Measurements from ENCODE around the gene ATF5. TPM values are rescaled to one million over a fixed set of nuclear protein-coding genes. Genes with fewer than 3 reads are reported as not detected.

The ATF5 gene
- total and polyA plus RNA-seq, 10 of the 15 experiments (the other 5 are each of a cell fraction or from before 2014, with no cell fraction given), result 9.1 to 133 (median 24.0) TPM

DNA sequence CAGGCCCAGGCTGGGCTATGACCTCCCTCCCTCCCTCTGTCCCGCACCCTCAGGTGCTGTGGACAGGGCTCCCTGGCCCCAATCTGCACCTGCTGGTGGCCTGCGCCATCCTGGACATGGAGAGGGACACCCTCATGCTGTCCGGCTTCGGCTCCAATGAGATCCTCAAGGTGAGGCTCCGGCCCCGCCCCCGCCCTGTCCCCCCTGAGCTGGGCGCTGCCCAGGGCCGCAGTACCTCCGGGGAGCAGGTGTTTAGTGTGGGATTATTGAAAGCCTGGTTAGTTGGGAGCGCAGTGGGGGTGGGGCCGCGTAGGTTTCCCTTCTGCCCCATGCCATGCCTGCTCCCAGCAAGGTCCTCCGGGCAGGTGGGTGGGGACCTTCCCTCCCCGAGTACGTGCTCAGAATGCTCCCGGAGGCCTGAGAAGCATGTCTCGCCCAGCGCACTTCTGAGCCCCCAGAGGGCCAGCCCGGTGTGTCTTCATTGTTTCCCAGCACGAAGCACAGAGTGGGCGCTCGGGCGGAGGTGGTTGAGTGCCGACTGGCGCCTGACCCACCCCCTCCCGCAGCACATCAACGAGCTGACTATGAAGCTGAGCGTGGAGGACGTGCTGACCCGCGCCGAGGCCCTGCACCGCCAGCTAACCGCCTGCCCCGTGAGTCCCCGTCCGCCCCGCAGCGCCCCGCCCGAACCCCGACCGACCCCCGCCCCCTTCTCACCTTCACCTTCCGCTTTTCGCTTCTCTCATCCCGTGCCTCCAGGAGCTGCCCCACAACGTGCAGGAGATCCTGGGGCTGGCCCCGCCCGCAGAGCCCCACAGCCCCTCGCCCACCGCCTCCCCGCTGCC lies 41.1 kb upstream of the ATF5 start:
- POLR2A ChIA-PET, result interaction anchor here (0.9 to 3.6 kb wide), 9 partner anchors 8 to 121 kb away, joined by 3 to 33 read pairs (median 9); partner anchors contain the start of genes AKT1S1, AP2A1, ATF5 and IL4I1
- no peaks in the 10 kb centered on the region for H4K20me1 ChIP-seq (ENCODE audit: control insufficient read depth, insufficient read depth)
- H3K9me3 ChIP-seq (replicated peaks; ENCODE audit: control insufficient read depth, insufficient read depth, low read length), result no peaks in the 10 kb centered on the region; the same call in 2 of the 3 replicates
- peaks cover 22% of the 10 kb centered on the region for H3K4me1 ChIP-seq (ENCODE audit: control insufficient read depth, insufficient read depth, low read length)
- RAD21 ChIA-PET (ENCODE audit: unreplicated experiment), result interaction anchor here (0.6 to 2.4 kb wide), 8 partner anchors 9 to 224 kb away, joined by 3 to 9 read pairs (median 3); partner anchors contain the start of genes ATF5 and IL4I1
- ATAC-seq (peak; percentile 35), DNase-seq (ENCODE audit: low read depth, low spot score) (no peak), FAIRE-seq (no peak)
- in situ Hi-C loops (cut with MboI) (loop anchor here (25.0 kb wide), 1 partner anchor 1251 kb away; the partner anchor contains the start of genes CA11 and DBP), intact Hi-C loops (cut with micrococcal nuclease; ENCODE audit: unreplicated experiment) (no loop called here)
- H3K79me2 ChIP-seq (ENCODE audit: control insufficient read depth, insufficient read depth, low read length), result peaks cover 13% of the 10 kb centered on the region
- no TSS peak for BruUV-seq (replicated peaks)
- peak overlapping the region; percentile 33; the same call in 1 of the 2 replicates for H3K4me2 ChIP-seq (ENCODE audit: control insufficient read depth, insufficient read depth)
- SMC1A ChIA-PET (ENCODE audit: uncharacterized antibody, unreplicated experiment), result interaction anchor here (1.3 to 3.1 kb wide), 3 partner anchors 18 to 41 kb away, joined by 5 to 15 read pairs (median 6); partner anchors contain the start of genes ATF5 and NUP62
- no peak overlapping the region for H3K4me3 ChIP-seq
- no peak overlapping the region for H2AFZ ChIP-seq (ENCODE audit: control insufficient read depth, low read depth, low read length)
- H3K9ac ChIP-seq (ENCODE audit: control insufficient read depth, insufficient read depth, low read length), result no peak overlapping the region
- 18% methylated on average over 28 of the region's 54 CpGs for WGBS (ENCODE audit: insufficient coverage, insufficient replicate concordance, low lambda C conversion rate, missing lambda C conversion rate)
- peaks cover 5 to 15% of the 10 kb centered on the region in 2 experiments; a peak in 3 of 4 replicates for H3K36me3 ChIP-seq (ENCODE audit: control insufficient read depth in 2 of 2, insufficient read depth in 2 of 2, low read length in 1 of 2)
- H3K27ac ChIP-seq (ENCODE audit: control insufficient read depth, insufficient read depth), result no peak overlapping the region
- CTCF ChIA-PET, result interaction anchor here (0.8 to 0.9 kb wide), 2 partner anchors 8 to 50 kb away, joined by 3 read pairs; no protein-coding TSS in a partner anchor
- no peaks in the 10 kb centered on the region for H3K27me3 ChIP-seq (replicated peaks in 1 of 2; ENCODE audit: control insufficient read depth in 2 of 2, insufficient read depth in 2 of 2, low read length in 1 of 2)
- TF ChIP-seq GABPA (IDR thresholded peaks at IDR 0.05; ENCODE audit: low read depth), result no peak
- TF ChIP-seq BHLHE40 (IDR thresholded peaks at IDR 0.05; ENCODE audit: borderline replicate concordance in 1 of 2, low read depth in 2 of 2, low read length in 1 of 2), result peak in 1 of 2 experiments; percentile 77; a peak in 2 of 4 replicates
- TF ChIP-seq, protein P1, sequence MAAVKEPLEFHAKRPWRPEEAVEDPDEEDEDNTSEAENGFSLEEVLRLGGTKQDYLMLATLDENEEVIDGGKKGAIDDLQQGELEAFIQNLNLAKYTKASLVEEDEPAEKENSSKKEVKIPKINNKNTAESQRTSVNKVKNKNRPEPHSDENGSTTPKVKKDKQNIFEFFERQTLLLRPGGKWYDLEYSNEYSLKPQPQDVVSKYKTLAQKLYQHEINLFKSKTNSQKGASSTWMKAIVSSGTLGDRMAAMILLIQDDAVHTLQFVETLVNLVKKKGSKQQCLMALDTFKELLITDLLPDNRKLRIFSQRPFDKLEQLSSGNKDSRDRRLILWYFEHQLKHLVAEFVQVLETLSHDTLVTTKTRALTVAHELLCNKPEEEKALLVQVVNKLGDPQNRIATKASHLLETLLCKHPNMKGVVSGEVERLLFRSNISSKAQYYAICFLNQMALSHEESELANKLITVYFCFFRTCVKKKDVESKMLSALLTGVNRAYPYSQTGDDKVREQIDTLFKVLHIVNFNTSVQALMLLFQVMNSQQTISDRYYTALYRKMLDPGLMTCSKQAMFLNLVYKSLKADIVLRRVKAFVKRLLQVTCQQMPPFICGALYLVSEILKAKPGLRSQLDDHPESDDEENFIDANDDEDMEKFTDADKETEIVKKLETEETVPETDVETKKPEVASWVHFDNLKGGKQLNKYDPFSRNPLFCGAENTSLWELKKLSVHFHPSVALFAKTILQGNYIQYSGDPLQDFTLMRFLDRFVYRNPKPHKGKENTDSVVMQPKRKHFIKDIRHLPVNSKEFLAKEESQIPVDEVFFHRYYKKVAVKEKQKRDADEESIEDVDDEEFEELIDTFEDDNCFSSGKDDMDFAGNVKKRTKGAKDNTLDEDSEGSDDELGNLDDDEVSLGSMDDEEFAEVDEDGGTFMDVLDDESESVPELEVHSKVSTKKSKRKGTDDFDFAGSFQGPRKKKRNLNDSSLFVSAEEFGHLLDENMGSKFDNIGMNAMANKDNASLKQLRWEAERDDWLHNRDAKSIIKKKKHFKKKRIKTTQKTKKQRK (IDR thresholded peaks at IDR 0.05; ENCODE audit: low read depth, low read length), result no peak
- TF ChIP-seq, protein P2, sequence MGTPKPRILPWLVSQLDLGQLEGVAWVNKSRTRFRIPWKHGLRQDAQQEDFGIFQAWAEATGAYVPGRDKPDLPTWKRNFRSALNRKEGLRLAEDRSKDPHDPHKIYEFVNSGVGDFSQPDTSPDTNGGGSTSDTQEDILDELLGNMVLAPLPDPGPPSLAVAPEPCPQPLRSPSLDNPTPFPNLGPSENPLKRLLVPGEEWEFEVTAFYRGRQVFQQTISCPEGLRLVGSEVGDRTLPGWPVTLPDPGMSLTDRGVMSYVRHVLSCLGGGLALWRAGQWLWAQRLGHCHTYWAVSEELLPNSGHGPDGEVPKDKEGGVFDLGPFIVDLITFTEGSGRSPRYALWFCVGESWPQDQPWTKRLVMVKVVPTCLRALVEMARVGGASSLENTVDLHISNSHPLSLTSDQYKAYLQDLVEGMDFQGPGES (IDR thresholded peaks at IDR 0.05), result no peak
- TF ChIP-seq STAT3 (IDR thresholded peaks at IDR 0.05; ENCODE audit: low read depth, low read length), result no peak
- TF ChIP-seq, protein P3, sequence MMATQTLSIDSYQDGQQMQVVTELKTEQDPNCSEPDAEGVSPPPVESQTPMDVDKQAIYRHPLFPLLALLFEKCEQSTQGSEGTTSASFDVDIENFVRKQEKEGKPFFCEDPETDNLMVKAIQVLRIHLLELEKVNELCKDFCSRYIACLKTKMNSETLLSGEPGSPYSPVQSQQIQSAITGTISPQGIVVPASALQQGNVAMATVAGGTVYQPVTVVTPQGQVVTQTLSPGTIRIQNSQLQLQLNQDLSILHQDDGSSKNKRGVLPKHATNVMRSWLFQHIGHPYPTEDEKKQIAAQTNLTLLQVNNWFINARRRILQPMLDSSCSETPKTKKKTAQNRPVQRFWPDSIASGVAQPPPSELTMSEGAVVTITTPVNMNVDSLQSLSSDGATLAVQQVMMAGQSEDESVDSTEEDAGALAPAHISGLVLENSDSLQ (IDR thresholded peaks at IDR 0.05), result no peak
- no peak for TF ChIP-seq RCOR1 (conservative IDR thresholded peaks at IDR 0.05; ENCODE audit: low read depth, low read length)
- no peak for TF ChIP-seq SREBF2 (IDR thresholded peaks at IDR 0.05; ENCODE audit: low read length)
- TF ChIP-seq, protein P4, sequence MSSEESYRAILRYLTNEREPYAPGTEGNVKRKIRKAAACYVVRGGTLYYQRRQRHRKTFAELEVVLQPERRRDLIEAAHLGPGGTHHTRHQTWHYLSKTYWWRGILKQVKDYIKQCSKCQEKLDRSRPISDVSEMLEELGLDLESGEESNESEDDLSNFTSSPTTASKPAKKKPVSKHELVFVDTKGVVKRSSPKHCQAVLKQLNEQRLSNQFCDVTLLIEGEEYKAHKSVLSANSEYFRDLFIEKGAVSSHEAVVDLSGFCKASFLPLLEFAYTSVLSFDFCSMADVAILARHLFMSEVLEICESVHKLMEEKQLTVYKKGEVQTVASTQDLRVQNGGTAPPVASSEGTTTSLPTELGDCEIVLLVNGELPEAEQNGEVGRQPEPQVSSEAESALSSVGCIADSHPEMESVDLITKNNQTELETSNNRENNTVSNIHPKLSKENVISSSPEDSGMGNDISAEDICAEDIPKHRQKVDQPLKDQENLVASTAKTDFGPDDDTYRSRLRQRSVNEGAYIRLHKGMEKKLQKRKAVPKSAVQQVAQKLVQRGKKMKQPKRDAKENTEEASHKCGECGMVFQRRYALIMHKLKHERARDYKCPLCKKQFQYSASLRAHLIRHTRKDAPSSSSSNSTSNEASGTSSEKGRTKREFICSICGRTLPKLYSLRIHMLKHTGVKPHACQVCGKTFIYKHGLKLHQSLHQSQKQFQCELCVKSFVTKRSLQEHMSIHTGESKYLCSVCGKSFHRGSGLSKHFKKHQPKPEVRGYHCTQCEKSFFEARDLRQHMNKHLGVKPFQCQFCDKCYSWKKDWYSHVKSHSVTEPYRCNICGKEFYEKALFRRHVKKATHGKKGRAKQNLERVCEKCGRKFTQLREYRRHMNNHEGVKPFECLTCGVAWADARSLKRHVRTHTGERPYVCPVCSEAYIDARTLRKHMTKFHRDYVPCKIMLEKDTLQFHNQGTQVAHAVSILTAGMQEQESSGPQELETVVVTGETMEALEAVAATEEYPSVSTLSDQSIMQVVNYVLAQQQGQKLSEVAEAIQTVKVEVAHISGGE (CRISPR knock-in tag; IDR thresholded peaks at IDR 0.05), result 0 out of 2 replicates have a peak, but pooled peaks have one; percentile 13
- peak; percentile 35; the same call in 1 of the 2 replicates for TF ChIP-seq NR2F1 (conservative IDR thresholded peaks at IDR 0.05)
- peak; percentile 84 for TF ChIP-seq BACH1 (IDR thresholded peaks at IDR 0.05; ENCODE audit: borderline replicate concordance)
